Stimulated activated naive CD8-positive, alpha-beta T cell treated with anti-CD3 and anti-CD28 coated beads, Interleukin-15, amount 100 ng/mL, for 72 hours (primary cell): Measurements from ENCODE around the gene CEND1.

Experiments used
- ATAC-seq: fragments of 150-1000 bp; cut with Tn5 transposase; 2 replicates; pipeline ENCODE4 v1.10.0; 2021; ENCODE audit warnings: mild to moderate bottlenecking, moderate library complexity
- DNase-seq, 2 donors: peaks; one replicate each; pipeline ENCODE4 v3.0.0; 2021 to 2022
- H3K27ac Mint-ChIP-seq, 2 donors: one replicate each; pipeline ENCODE4 v1.8.0; 2022; ENCODE audit warnings: mild to moderate bottlenecking in 2 of 2, mixed read lengths in 2 of 2, moderate library complexity in 2 of 2
- H3K27me3 Mint-ChIP-seq: one replicate; pipeline ENCODE4 v1.8.0; 2022; ENCODE audit warnings: mixed read lengths
- H3K4me1 Mint-ChIP-seq: one replicate; pipeline ENCODE4 v1.8.0; 2022; ENCODE audit warnings: mild to moderate bottlenecking, mixed read lengths
- H3K4me3 Mint-ChIP-seq, 2 donors: one replicate each; pipeline ENCODE4 v1.8.0; 2022; ENCODE audit warnings: mild to moderate bottlenecking in 2 of 2, mixed read lengths in 2 of 2, moderate library complexity in 1 of 2
- H3K9me3 Mint-ChIP-seq, 2 donors: one replicate each; pipeline ENCODE4 v1.8.0; 2022; ENCODE audit warnings: mixed read lengths in 2 of 2

Gene CEND1

DNA sequence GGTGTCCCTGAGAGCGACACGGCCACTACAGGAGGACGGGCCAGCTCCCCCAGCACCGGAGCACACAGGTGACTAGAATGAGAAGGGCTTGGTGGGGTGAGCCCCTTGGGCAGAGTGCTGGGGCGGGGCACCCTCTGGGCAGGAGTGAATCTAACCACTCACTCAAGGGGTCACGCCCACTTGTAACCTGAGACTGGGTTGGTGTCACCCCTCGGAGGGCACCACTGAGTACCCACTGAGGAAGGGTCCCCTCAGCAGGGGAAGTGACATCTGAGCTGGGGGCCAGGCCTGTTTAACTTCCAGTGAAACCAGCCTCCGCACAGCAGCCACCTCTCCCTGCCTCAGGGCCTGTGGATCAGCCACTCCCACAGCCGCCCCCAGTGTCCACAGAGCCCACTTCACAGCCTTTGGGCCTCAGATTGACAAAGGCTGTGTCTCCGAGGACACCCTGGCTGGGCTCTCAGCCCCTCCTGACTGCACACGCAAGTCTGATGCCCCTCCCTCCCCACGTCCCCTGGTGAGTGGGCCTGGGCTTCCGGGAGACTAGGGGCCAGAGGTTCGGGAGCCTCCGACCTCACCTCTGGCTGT, 18.2 kb downstream of the CEND1 start:
- Mint-ChIP-seq H3K27me3 (no peaks in the 10 kb centered on the region), H3K4me1 (peaks cover 36% of the 10 kb centered on the region), H3K4me3 (no peak overlapping the region), H3K27ac (no peak overlapping the region), H3K9me3 (no peaks in the 10 kb centered on the region)
- no peak for DNase-seq
- ATAC-seq, result no peak

DNA sequence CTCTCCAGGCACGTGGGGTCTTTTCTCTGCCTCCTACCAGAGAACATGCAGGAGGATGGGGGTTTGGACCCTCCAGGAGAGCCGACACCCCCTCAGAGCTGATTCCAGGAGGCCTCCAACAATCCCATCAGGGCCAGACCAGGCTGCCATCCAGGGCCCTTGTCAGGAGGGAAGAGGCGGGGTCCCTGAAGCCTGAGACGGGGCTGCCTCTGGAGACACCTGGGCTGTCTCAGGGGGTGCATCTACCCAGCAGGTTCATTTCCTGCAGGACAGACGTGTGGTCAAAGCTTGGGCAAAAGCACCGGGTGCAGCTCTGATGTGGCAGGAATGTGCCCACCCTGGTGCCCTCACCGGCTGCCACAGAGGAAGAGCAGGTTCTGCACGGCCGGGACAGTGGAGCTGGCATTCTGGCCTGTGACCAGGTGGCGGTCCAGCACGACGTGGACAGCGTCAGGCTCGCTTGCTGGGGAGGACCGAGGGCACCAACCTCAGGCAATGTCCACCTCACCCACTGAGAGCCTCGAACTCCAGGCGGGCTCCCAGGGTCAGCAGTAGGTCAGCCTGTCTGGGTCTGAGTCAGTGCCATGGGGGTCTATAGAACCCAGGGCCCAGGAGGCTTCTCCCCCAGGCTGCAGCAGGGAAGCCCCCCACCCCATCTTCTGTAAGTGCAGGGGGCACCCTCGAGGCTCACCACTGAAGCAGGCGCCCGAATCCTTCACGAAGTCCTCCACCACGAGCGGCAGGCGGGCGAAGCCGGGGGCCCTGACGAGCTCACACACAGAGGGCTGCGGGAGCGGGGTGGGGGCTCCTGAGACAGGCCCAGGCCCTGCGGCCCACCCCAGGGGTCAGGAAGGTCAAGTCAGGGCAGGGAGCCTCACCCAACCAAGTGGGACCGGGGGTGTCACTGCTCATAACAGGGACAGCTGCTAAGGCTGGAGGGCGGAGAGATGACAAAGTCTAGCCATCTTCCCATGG, 19.0 kb downstream of the CEND1 start:
- peaks cover 31% of the 10 kb centered on the region for H3K4me1 Mint-ChIP-seq
- H3K4me3 Mint-ChIP-seq, result no peak overlapping the region
- H3K27me3 Mint-ChIP-seq, result no peaks in the 10 kb centered on the region
- H3K9me3 Mint-ChIP-seq, result no peaks in the 10 kb centered on the region
- H3K27ac Mint-ChIP-seq, result peak overlapping the region in 1 of 2 donors; percentile 12
- peak; percentile 21 for ATAC-seq
- DNase-seq, result no peak

DNA sequence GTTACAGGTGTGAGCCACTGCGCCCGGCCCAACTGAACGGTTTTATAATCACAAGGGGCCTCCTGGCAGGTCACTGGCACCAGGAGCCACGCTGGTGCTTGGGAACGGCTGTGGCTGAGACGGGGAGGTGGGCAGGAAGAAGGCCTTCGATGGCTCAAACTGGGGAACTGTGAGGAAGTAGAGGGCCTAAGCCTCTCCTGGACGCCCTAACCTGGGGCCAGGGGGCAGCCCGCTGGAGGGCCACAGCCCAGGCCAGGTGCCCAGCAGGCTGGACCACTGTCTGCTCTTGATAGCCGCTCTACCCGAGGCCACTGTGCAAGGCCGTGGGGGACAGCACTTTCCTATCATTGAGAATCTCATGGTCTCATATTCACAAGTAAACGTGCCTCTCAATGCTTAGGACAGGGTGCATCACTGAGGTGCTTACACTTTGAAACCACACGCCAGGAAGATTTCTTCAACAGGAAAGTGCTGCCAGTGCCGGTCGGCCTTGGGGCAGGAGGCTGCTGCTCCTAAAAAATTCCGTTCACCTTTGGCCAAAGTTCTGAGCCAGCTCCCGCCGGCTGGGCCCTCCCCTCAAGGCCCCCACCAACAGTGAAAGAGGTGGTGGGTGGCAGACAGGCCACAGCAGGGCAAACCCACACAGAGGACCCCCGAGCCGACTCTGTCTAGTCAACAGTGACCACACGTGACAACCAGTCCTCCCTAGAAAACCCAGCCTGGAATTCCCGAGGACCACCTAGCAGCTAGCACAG, 19.8 kb downstream of the CEND1 start:
- DNase-seq (no peak), ATAC-seq (no peak)
- Mint-ChIP-seq H3K4me3 (no peak overlapping the region), H3K27me3 (no peaks in the 10 kb centered on the region), H3K4me1 (peaks cover 22% of the 10 kb centered on the region), H3K9me3 (no peaks in the 10 kb centered on the region), H3K27ac (peak overlapping the region in 1 of 2 donors; percentile 78)

DNA sequence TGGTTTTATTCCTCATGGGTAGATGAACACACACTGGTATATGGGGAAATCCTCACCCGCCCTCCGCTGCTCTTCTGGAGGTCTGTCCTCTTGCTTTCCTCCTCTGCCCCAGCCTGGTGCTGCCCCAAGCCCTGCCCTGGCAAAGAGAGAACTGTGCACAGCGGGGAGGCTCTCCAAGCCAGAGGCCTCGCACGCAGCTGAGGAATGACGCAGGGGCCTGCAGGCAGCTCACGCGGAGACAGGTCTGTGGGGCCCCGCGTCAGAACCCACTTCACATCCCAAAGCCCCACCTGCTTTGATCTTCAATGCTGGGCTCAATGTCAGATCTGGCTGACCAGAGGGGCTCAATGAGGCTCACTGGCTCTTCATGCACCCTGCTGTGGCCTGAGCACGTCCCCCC, 22.7 kb downstream of the CEND1 start:
- Mint-ChIP-seq H3K9me3 (no peaks in the 10 kb centered on the region), H3K4me3 (no peak overlapping the region), H3K27ac (no peak overlapping the region), H3K4me1 (peaks cover 10% of the 10 kb centered on the region), H3K27me3 (no peaks in the 10 kb centered on the region)
- ATAC-seq (no peak), DNase-seq (no peak)

DNA sequence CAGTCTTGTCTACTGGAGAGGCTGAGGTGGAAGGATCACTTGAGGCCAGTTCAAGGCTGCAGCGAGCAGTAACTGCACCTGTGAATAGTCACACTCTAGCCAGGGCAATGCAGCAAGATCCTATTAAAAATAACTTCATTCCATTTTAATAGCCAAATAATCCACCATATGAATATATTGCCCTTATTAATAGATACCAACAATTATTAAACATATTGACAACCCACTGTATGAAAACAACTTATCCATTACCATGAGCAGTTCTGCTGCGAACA, 23.0 kb downstream of the CEND1 start:
- Mint-ChIP-seq H3K27me3 (no peaks in the 10 kb centered on the region), H3K27ac (no peak overlapping the region), H3K4me3 (no peak overlapping the region), H3K4me1 (peaks cover 12% of the 10 kb centered on the region), H3K9me3 (no peaks in the 10 kb centered on the region)
- DNase-seq (no peak), ATAC-seq (no peak)

DNA sequence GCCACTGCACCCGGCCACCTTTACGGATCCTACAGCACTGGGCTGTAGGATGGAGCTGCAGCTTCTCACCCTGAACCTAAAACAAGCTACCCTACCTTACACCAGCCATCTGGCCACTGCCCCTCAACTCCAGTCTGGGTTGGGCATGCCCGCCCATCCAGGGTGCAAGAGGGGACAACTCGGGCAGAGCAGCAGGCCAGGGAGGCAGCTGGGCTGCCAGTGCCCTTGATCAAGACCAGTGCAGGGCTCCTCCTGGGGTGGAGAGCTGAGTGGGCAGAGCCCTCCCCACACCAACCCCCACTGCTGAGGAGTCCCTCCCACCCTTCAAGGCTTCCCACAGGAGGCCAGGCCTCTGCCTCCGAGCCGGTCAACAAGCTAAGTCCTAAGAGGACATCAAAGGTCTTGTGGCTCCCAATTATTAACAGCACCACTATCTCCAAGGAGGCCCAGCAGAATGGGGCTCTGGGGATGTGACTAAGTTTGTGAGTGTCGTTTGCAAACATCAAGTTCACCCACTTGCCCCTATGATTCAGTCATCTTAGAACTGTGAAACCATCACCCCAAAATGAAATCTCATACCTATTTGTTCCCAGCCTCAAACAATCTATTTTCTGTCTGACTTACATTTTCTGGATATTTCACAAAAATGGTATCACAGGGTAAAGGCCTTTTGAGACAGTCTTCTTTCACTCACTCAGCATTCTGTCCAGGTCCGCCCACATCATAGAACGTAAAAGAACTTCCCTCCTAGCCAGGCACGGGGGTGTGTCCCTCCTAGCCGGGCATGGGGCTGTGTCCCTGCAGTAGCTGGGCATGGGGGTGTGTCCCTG, 23.6 kb downstream of the CEND1 start:
- no peaks in the 10 kb centered on the region for H3K9me3 Mint-ChIP-seq
- H3K27ac Mint-ChIP-seq, result no peak overlapping the region
- no peaks in the 10 kb centered on the region for H3K27me3 Mint-ChIP-seq
- DNase-seq, result no peak
- H3K4me3 Mint-ChIP-seq, result no peak overlapping the region
- H3K4me1 Mint-ChIP-seq, result peaks cover 12% of the 10 kb centered on the region
- no peak for ATAC-seq

DNA sequence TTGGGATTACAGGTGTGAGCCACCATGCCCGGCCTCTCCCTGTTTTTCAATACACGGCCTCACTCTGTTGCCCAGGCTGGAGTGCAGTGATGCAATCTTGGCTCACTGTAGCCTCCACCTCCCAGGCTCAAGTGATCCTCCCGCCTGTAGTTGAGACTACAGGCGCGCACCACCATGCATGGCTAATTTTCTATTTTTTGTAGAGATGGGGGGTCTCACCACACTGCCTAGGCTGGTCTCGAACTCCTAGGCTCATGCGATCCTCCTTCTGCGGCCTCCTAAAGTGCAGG, 24.1 kb downstream of the CEND1 start:
- Mint-ChIP-seq H3K27ac (no peak overlapping the region), H3K9me3 (no peaks in the 10 kb centered on the region), H3K4me3 (no peak overlapping the region), H3K27me3 (no peaks in the 10 kb centered on the region), H3K4me1 (peaks cover 12% of the 10 kb centered on the region)
- ATAC-seq, result no peak
- no peak for DNase-seq

DNA sequence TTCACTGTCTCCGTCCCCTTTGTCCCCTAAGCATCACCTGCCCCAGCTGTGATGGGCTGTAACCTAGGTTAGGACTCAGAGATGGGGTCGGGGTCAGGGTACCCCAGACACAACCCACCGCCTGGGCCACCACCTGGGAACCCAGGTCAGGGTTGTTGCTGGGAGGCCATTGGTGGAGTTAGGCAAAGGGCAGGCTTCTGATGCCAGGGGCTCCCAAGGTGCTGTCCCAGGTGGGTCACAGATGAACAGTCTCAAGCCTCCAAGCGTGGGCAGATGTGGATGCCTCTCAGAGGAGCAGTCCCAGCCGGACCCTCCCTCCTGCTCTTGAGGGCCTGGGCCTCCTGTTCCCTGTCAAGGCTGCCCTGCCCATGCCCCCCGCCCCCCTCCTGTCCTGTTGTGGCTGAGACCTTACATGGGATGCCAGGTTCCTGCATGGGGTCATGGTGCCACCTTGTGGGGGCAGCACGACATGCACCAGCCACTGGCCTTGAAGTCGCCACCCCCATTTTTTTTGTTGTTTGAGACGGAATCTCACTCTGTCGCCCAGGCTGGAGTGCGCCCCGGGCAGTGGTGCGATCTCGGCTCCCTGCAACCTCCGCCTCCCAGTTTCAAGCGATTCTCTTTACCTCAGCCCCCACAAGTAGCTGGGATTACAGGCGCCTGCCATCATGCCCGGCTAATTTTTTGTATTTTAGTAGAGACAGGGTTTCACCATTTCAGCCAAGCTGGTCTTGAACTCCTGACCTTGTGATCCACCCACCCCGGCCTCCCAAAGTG, 24.7 kb downstream of the CEND1 start:
- H3K4me1 Mint-ChIP-seq, result peaks cover 13% of the 10 kb centered on the region
- H3K9me3 Mint-ChIP-seq, result no peaks in the 10 kb centered on the region
- ATAC-seq, result peak; percentile 72
- peak; percentile 63 to 66 for DNase-seq
- H3K27ac Mint-ChIP-seq, result peak overlapping the region in 1 of 2 donors; percentile 89
- no peaks in the 10 kb centered on the region for H3K27me3 Mint-ChIP-seq
- no peak overlapping the region for H3K4me3 Mint-ChIP-seq

DNA sequence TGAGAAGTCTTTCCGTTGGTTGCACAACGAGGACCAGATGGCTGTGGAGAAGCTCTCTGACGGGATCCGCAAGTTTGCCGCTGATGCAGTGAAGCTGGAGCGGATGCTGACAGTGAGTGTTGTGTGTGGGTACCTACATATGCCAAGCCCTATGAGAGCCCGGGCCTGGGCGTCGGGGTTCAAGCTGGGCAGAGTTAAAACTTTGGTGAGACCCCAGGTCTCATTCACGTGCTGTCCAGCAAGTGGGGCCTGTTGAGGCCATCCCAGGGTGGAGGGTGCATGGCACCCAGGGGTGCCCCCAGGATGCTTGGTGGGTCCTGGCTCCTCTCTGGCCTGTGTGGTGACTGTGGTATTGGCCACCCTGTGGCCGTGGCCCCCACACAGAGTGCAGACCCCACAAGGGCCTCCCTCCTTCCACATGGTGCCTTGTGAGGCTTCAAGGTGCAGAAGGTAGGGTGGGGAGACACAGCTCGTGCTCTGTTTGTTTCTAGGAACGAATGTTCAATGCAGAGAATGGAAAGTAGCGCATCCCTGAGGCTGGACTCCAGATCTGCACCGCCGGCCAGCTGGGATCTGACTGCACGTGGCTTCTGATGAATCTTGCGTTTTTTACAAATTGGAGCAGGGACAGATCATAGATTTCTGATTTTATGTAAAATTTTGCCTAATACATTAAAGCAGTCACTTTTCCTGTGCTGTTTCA, 25.4 kb downstream of the CEND1 start:
- ATAC-seq (no peak), DNase-seq (no peak)
- Mint-ChIP-seq H3K27ac (no peak overlapping the region), H3K4me3 (no peak overlapping the region), H3K27me3 (no peaks in the 10 kb centered on the region), H3K9me3 (no peaks in the 10 kb centered on the region), H3K4me1 (peaks cover 18% of the 10 kb centered on the region)

DNA sequence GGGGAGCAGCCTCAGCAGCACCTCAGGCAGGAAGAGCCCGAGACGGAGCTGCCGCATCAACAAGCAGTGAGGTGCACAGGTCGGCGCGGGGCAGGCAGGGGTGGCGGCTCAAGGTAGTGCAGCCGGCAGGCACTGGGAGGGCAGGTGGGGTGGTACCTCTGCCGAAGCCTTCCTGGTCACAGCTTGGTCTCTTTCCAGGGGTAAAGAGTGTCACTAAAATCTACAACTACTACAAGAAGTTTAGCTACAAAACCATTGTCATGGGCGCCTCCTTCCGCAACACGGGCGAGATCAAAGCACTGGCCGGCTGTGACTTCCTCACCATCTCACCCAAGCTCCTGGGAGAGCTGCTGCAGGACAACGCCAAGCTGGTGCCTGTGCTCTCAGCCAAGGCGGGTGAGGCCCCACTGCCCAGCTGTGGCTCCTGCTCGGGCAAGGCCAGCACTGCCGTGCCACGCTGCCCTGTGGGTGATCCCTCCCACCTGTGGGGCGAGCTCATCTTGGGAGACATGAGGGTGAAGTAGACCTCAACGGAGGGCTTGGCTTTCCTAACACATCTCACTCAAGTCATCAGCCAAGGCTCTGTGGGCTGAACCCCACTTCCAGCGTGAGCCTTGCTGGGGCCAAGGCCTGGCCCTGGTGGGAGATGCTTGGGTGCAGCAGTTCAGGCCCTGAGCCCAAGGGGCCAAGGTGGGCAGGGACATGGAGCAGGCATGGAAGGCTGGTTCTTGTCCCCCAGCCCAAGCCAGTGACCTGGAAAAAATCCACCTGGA, 26.2 kb downstream of the CEND1 start:
- no peaks in the 10 kb centered on the region for H3K27me3 Mint-ChIP-seq

DNA sequence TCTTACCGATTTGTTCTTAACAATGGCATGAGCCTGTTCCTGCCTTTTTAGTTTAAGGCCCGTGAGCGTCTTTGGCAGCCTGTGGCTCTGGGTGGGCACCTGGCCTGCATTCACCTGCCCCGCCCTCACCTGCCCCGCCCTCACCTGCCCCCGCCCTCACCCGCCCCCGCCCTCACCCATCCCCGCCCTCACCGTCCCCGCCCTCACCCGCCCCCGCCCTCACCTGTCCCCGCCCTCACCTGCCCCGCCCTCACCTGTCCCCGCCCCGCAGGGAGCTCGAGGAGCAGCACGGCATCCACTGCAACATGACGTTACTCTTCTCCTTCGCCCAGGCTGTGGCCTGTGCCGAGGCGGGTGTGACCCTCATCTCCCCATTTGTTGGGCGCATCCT, 26.8 kb downstream of the CEND1 start:
- no peaks in the 10 kb centered on the region for H3K27me3 Mint-ChIP-seq
- no peaks in the 10 kb centered on the region for H3K9me3 Mint-ChIP-seq
- no peak overlapping the region for H3K4me3 Mint-ChIP-seq
- H3K27ac Mint-ChIP-seq, result no peak overlapping the region
- DNase-seq (no peak), ATAC-seq (peak; percentile 13)
- peaks cover 18% of the 10 kb centered on the region for H3K4me1 Mint-ChIP-seq

More for the DNA sequence above, 26.2 kb downstream of the CEND1 start:
- DNase-seq, result no peak
- Mint-ChIP-seq H3K9me3 (no peaks in the 10 kb centered on the region), H3K27ac (no peak overlapping the region), H3K4me3 (no peak overlapping the region), H3K4me1 (peaks cover 18% of the 10 kb centered on the region)
- ATAC-seq, result no peak

DNA sequence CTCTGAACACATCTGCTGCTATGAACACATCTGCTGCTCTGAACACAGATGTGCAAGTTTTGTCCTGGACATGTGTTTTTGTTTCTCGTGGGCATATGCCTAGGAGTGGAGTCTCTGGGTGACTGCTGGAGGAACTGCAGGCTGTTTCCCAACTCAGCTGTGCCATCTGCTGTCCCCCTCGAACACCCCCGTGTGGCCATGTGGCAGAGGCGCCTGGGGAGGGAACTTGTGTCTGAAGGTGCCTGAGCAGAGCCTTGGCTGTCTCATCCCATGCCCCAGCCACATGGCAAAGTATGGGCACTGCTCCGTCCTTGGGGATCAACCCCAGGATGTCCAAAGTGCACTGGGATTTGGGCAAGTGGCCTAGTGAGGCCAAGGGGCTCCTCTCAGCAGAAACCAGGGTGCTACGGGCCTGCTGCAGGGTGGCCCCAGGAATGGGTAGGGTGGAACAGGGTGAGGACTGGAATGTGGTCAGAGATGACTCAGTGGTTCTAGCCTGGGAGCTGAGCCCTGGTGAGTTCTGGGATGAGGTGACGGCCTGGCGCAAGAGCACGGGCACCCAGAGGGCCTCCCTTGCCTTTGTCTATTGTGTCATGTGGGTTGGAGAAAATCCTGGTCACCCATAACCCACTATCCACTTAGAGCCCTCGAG, 27.3 kb downstream of the CEND1 start:
- Mint-ChIP-seq H3K4me3 (no peak overlapping the region), H3K9me3 (no peaks in the 10 kb centered on the region), H3K27me3 (no peaks in the 10 kb centered on the region), H3K27ac (peak overlapping the region in 1 of 2 donors; percentile 68), H3K4me1 (peaks cover 18% of the 10 kb centered on the region)
- peak; percentile 41 for ATAC-seq
- DNase-seq, result no peak

DNA sequence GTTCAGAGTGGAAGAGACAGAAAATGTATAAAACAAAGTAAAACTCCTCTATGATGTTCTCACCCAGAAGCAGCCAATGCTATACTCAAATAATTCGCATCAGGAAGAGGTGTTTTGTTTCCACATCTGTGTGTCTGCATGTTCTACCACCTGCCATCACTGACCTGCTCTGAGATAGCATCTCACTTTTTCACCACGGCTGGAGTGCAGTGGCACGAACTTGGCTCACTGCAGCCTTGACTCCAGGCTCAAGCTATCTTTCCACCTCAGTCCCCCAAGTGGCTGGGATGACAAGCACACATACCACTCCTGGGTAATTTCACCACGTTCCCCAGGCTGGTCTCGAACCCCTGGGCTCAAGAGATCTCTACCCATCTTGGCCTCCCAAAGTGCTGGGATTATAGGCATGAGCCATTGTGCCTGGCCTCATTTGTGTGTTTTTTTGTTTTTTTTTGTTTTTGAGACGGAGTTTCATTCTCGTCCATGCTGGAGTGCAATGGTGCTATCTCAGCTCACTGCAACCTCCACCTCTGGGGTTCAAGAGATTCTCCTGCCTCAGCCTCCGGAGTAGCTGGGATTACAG, 28.3 kb downstream of the CEND1 start:
- Mint-ChIP-seq H3K4me3 (no peak overlapping the region), H3K27me3 (no peaks in the 10 kb centered on the region), H3K4me1 (peaks cover 20% of the 10 kb centered on the region), H3K9me3 (no peaks in the 10 kb centered on the region), H3K27ac (no peak overlapping the region)
- ATAC-seq, result no peak
- no peak for DNase-seq
